NCI-H2196 treated with DMSO at 0.1 percent for 48 hours (cell line): ENCODE data around the gene GH2.
"Not testable (repeated sequence)": the region's sequence is repeated elsewhere in the genome, so short reads cannot be mapped to it uniquely, and the experiment has no call there.

ENCODE experiments used
- DNase-seq: peaks from one replicate; lab custom pipeline; 2025; ENCODE audit not compliant: unreplicated experiment; lab: John Stamatoyannopoulos, UW

The GH2 gene

GRCh38 chr17:63911657-63912100 lies 29.9 kb upstream of the GH2 start:
- DNase-seq: no peak

- no peak for DNase-seq
Measured at GRCh38 chr17:63911041-63911635, 29.4 kb upstream of the GH2 start, which contains the start of gene CSHL1. Gene CSHL1 (minus strand): TSS chr17:63911258. CDS start chr17:63911196, 62 bp downstream.

- DNase-seq: no peak
Measured at GRCh38 chr17:63910096-63910495, 28.4 kb upstream of the GH2 start.

GRCh38 chr17:63909586-63909985 lies 27.8 kb upstream of the GH2 start:
- not testable (repeated sequence) for DNase-seq

- not testable (repeated sequence) for DNase-seq
Measured at GRCh38 chr17:63907161-63907778, 25.5 kb upstream of the GH2 start.

- not testable (repeated sequence) for DNase-seq
Measured at GRCh38 chr17:63904796-63905195, 23.1 kb upstream of the GH2 start.

GRCh38 chr17:63903787-63904201 lies 22.1 kb upstream of the GH2 start:
- DNase-seq: not testable (repeated sequence)

- not testable (repeated sequence) for DNase-seq
Measured at GRCh38 chr17:63901971-63902370, 20.2 kb upstream of the GH2 start.

GRCh38 chr17:63898899-63899798 lies 17.4 kb upstream of the GH2 start:
- not testable (repeated sequence) for DNase-seq

GRCh38 chr17:63896524-63897354 lies 15.0 kb upstream of the GH2 start, which contains the start of gene CSH1:
Gene CSH1 (minus strand): TSS chr17:63896574. CDS start chr17:63896511, 63 bp downstream.
- not testable (repeated sequence) for DNase-seq

GRCh38 chr17:63894821-63895220 lies 13.1 kb upstream of the GH2 start:
- DNase-seq: not testable (repeated sequence)

GRCh38 chr17:63894021-63894420 lies 12.3 kb upstream of the GH2 start:
- DNase-seq: not testable (repeated sequence)

- not testable (repeated sequence) for DNase-seq
Measured at GRCh38 chr17:63892316-63893037, 10.7 kb upstream of the GH2 start.

GRCh38 chr17:63889026-63889848 lies 7.5 kb upstream of the GH2 start:
- DNase-seq: not testable (repeated sequence)

- not testable (repeated sequence) for DNase-seq
Measured at GRCh38 chr17:63885119-63885518, 3.4 kb upstream of the GH2 start.

GRCh38 chr17:63882626-63883126 lies 932 bp upstream of the GH2 start:
- not testable (repeated sequence) for DNase-seq

GRCh38 chr17:63881337-63881736 lies 407 bp downstream of the GH2 start:
- not testable (repeated sequence) for DNase-seq

- no peak for DNase-seq
Measured at GRCh38 chr17:63880706-63881105, 1.0 kb downstream of the GH2 start.

- not testable (repeated sequence) for DNase-seq
Measured at GRCh38 chr17:63878413-63878812, 3.3 kb downstream of the GH2 start.
